ENCODE results near the gene CFAP74.

The CFAP74 gene

GRCh38 chr1:1926886-1927660 lies 76.5 kb downstream of the CFAP74 start:
- no peak overlapping the region for H3K9ac ChIP-seq (ENCODE audit: low read depth, low read length)
- TF ChIP-seq, protein P1, sequence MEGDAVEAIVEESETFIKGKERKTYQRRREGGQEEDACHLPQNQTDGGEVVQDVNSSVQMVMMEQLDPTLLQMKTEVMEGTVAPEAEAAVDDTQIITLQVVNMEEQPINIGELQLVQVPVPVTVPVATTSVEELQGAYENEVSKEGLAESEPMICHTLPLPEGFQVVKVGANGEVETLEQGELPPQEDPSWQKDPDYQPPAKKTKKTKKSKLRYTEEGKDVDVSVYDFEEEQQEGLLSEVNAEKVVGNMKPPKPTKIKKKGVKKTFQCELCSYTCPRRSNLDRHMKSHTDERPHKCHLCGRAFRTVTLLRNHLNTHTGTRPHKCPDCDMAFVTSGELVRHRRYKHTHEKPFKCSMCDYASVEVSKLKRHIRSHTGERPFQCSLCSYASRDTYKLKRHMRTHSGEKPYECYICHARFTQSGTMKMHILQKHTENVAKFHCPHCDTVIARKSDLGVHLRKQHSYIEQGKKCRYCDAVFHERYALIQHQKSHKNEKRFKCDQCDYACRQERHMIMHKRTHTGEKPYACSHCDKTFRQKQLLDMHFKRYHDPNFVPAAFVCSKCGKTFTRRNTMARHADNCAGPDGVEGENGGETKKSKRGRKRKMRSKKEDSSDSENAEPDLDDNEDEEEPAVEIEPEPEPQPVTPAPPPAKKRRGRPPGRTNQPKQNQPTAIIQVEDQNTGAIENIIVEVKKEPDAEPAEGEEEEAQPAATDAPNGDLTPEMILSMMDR (IDR thresholded peaks at IDR 0.05; ENCODE audit: borderline replicate concordance, extremely low read depth, low read length, poor library complexity, severe bottlenecking): no peak
- no peak for TF ChIP-seq EZH2 (IDR thresholded peaks at IDR 0.05; ENCODE audit: borderline replicate concordance, low read depth, low read length, severe bottlenecking)
- H3K27me3 ChIP-seq (ENCODE audit: insufficient read depth, low read length, poor library complexity): no peaks in the 10 kb centered on the region
- no peak overlapping the region for H2AFZ ChIP-seq (ENCODE audit: low read depth, low read length)
- H3K27ac ChIP-seq (ENCODE audit: low read length): no peak overlapping the region
- H4K20me1 ChIP-seq (ENCODE audit: insufficient read depth, low read length): no peaks in the 10 kb centered on the region; the same call in 1 of the 2 replicates
- no peak for DNase-seq
- no peaks in the 10 kb centered on the region for H3K36me3 ChIP-seq (ENCODE audit: insufficient read depth, low read length)
- no peak overlapping the region for H3K4me3 ChIP-seq (ENCODE audit: low read depth in 1 of 2, low read length in 2 of 2)
- no peak for ATAC-seq (ENCODE audit: insufficient read depth, low read depth)
- no peaks in the 10 kb centered on the region for H3K9me3 ChIP-seq (ENCODE audit: insufficient read depth, low read length, severe bottlenecking)
- no peaks in the 10 kb centered on the region for H3K4me1 ChIP-seq (ENCODE audit: insufficient read depth, low read length)
- no peaks in the 10 kb centered on the region for H3K79me2 ChIP-seq (ENCODE audit: insufficient read depth, low read length)
- no peak overlapping the region for H3K4me2 ChIP-seq (ENCODE audit: insufficient read depth, low read length)

DNA sequence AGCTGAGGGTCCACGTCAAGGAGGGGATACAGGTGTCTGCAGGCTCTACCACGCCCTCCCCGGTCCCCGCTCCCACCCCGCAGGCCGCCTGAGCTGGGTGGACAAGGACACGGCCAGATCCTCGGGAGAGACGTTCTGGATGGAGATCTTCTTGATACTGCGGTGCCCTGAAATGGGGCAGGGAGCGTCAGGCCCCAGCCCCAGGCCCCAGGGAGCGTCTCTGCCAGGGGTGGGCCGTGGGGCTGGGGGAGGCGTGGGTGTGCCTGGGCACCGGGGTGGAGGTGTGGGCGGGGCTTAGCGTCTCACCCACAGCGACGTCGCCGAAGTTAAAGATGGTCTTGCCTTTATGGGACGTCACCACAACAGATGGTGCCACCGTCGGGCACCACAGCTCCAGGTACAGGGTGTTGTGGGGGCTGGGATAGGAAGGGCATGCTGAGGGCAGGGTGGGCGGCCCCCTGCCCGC lies 77.2 kb downstream of the CFAP74 start:
- Histone ChIP-seq H3K9me3 (ENCODE audit: insufficient read depth, low read length, severe bottlenecking) (no peaks in the 10 kb centered on the region), H3K4me3 (ENCODE audit: low read depth in 1 of 2, low read length in 2 of 2) (no peak overlapping the region), H3K27ac (ENCODE audit: low read length) (no peak overlapping the region), H3K79me2 (ENCODE audit: insufficient read depth, low read length) (no peaks in the 10 kb centered on the region), H3K36me3 (ENCODE audit: insufficient read depth, low read length) (no peaks in the 10 kb centered on the region), H4K20me1 (ENCODE audit: insufficient read depth, low read length) (no peaks in the 10 kb centered on the region; the same call in 1 of the 2 replicates), H3K27me3 (ENCODE audit: insufficient read depth, low read length, poor library complexity) (no peaks in the 10 kb centered on the region), H3K4me2 (ENCODE audit: insufficient read depth, low read length) (no peak overlapping the region), H3K4me1 (ENCODE audit: insufficient read depth, low read length) (no peaks in the 10 kb centered on the region), H2AFZ (ENCODE audit: low read depth, low read length) (no peak overlapping the region), H3K9ac (ENCODE audit: low read depth, low read length) (no peak overlapping the region)
- no peak for DNase-seq
- TF ChIP-seq EZH2 (IDR thresholded peaks at IDR 0.05; ENCODE audit: borderline replicate concordance, low read depth, low read length, severe bottlenecking): no peak
- TF ChIP-seq, protein P1 (IDR thresholded peaks at IDR 0.05; ENCODE audit: borderline replicate concordance, extremely low read depth, low read length, poor library complexity, severe bottlenecking): no peak
- ATAC-seq (ENCODE audit: insufficient read depth, low read depth): no peak

GRCh38 chr1:1925437-1926345 lies 77.9 kb downstream of the CFAP74 start:
- Histone ChIP-seq H2AFZ (ENCODE audit: low read depth, low read length) (no peak overlapping the region), H4K20me1 (ENCODE audit: insufficient read depth, low read length) (peaks cover 5% of the 10 kb centered on the region; the same call in 1 of the 2 replicates), H3K9me3 (ENCODE audit: insufficient read depth, low read length, severe bottlenecking) (no peaks in the 10 kb centered on the region), H3K27me3 (ENCODE audit: insufficient read depth, low read length, poor library complexity) (no peaks in the 10 kb centered on the region), H3K79me2 (ENCODE audit: insufficient read depth, low read length) (no peaks in the 10 kb centered on the region), H3K27ac (ENCODE audit: low read length) (no peak overlapping the region), H3K4me3 (ENCODE audit: low read depth in 1 of 2, low read length in 2 of 2) (no peak overlapping the region), H3K36me3 (ENCODE audit: insufficient read depth, low read length) (no peaks in the 10 kb centered on the region), H3K9ac (ENCODE audit: low read depth, low read length) (no peak overlapping the region), H3K4me1 (ENCODE audit: insufficient read depth, low read length) (no peaks in the 10 kb centered on the region), H3K4me2 (ENCODE audit: insufficient read depth, low read length) (no peak overlapping the region)
- DNase-seq (no peak), ATAC-seq (ENCODE audit: insufficient read depth, low read depth) (no peak)
- TF ChIP-seq EZH2 (IDR thresholded peaks at IDR 0.05; ENCODE audit: borderline replicate concordance, low read depth, low read length, severe bottlenecking): no peak
- TF ChIP-seq, protein P1 (IDR thresholded peaks at IDR 0.05; ENCODE audit: borderline replicate concordance, extremely low read depth, low read length, poor library complexity, severe bottlenecking): no peak

Measured in DND-41 (cell line).